Upper lobe of left lung (tissue), 6 donors: Measurements from ENCODE around the gene SLC35B4. TPM values are rescaled to one million over a fixed set of nuclear protein-coding genes. Genes with fewer than 3 reads are reported as not detected.

ENCODE experiments used
- ATAC-seq, 2 donors: fragments of 200-7000 bp; cut with Tn5 transposase; one replicate each; pipeline ENCODE4 v1.9.1; 2022; ENCODE audit warnings: mild to moderate bottlenecking in 2 of 2, moderate library complexity in 2 of 2; ENCODE audit not compliant: low FRiP score in 2 of 2
- DNase-seq, 2 donors: peaks; one replicate each; pipeline ENCODE4 v3.0.0-alpha.2; 2019 to 2020
- H3K27ac ChIP-seq, 4 donors: fragments of 200-600 bp; sonication (generic); one replicate each; pipeline ENCODE4 v1.5.1; 2016 to 2019
- H3K27me3 ChIP-seq, 4 donors: fragments of 200-600 bp; sonication (generic); one replicate each; pipeline ENCODE4 v1.5.1; 2017 to 2019
- H3K36me3 ChIP-seq, 4 donors: fragments of 200-600 bp; sonication (generic); one replicate each; pipeline ENCODE4 v1.5.1; 2016 to 2019
- H3K4me1 ChIP-seq, 4 donors: fragments of 200-600 bp; sonication (generic); one replicate each; pipeline ENCODE4 v1.5.1; 2018 to 2019
- H3K4me3 ChIP-seq, 4 donors: fragments of 200-600 bp; sonication (generic); one replicate each; pipeline ENCODE4 v1.5.1; 2017 to 2019; ENCODE audit warnings: mild to moderate bottlenecking in 2 of 4, moderate library complexity in 1 of 4
- H3K9me3 ChIP-seq, 4 donors: fragments of 200-600 bp; sonication (generic); one replicate each; pipeline ENCODE4 v1.5.1; 2018 to 2019
- EP300 ChIP-seq, 4 donors: sonication (generic); formaldehyde crosslinking; IDR thresholded peaks; one replicate each; pipeline ENCODE4 v1.5.1; 2017; ENCODE audit warnings: antibody characterized with exemption in 4 of 4, control low read depth in 2 of 4
- POLR2A ChIP-seq, 4 donors: fragments of 450-650 bp; IDR thresholded peaks; one replicate each; pipeline ENCODE4 v1.5.1; 2016 to 2017; ENCODE audit warnings: antibody characterized with exemption in 4 of 4, mild to moderate bottlenecking in 2 of 4
- POLR2AphosphoS5 ChIP-seq, 2 donors: sonication (generic); formaldehyde crosslinking; IDR thresholded peaks; one replicate each; pipeline ENCODE4 v1.5.1; 2017; ENCODE audit warnings: antibody characterized with exemption in 2 of 2
- WGBS, 2 donors: methylation state at CpG; one replicate each; pipeline ENCODE4 v1.1.5; 2017 to 2018; 5-methylcytosine and 5-hydroxymethylcytosine counted together
- total RNA-seq, 6 donors: library from RNA; depleted of rRNA in 4 of 6; stranded (reverse); fragments of >200 nt in 4 of 6; gene quantifications; one replicate each; pipeline versions ENCODE4 v1.1.0 to v1.2.1, GENCODE V29; 2016 to 2021
- TF ChIP-seq, protein P1 (sequence below), 6 experiments: fragments of 450-650 bp in 4 of 6; fragments of 200-600 bp in 2 of 6; sonication (generic) in 2 of 6; IDR thresholded peaks; one replicate each; pipeline ENCODE4 v1.5.1; 2016 to 2019; ENCODE audit warnings: antibody characterized with exemption in 6 of 6
- donor health status: DM: no; HTN: no; CAD: no; lungs with moderate emphysema.
- donor health status: DM: no; HTN: yes; CAD: no; lungs with severe emphysema.

The SLC35B4 gene
- total RNA-seq, 6 donors from 2014 or later, result 1.8 to 16.8 (median 11.2) TPM

DNA sequence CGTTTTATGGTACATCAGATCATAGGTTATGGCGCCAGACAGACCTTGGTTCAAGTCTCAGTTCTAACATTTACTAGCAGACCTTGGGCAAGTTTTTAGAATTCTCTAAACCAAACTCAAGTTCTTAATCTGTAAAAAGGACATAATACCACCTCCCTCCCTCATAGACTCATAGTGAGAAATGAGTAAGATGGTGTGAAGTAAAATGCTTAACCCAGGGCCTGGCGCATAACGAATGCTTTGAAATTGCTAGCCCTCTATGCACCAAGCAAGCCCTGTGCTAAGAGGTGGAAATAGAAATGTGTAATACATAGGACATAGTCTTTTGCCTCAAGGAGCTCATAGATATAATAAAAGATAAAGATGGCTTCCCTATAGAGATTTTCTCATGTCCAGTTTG is 17.7 kb upstream of the SLC35B4 start:
- Histone ChIP-seq H3K4me3 (no peak overlapping the region), H3K36me3 (no peaks in the 10 kb centered on the region), H3K27me3 (no peaks in the 10 kb centered on the region), H3K4me1 (no peaks in the 10 kb centered on the region), H3K9me3 (no peaks in the 10 kb centered on the region), H3K27ac (no peak overlapping the region)
- ATAC-seq (no peak), DNase-seq (no peak)
- 79 to 84% methylated on average over 4 of the region's 4 CpGs for WGBS, 2 donors
- TF ChIP-seq EP300 (IDR thresholded peaks at IDR 0.05) (no peak), POLR2A (IDR thresholded peaks at IDR 0.05) (no peak), POLR2AphosphoS5 (IDR thresholded peaks at IDR 0.05) (no peak)
- TF ChIP-seq, protein P1, sequence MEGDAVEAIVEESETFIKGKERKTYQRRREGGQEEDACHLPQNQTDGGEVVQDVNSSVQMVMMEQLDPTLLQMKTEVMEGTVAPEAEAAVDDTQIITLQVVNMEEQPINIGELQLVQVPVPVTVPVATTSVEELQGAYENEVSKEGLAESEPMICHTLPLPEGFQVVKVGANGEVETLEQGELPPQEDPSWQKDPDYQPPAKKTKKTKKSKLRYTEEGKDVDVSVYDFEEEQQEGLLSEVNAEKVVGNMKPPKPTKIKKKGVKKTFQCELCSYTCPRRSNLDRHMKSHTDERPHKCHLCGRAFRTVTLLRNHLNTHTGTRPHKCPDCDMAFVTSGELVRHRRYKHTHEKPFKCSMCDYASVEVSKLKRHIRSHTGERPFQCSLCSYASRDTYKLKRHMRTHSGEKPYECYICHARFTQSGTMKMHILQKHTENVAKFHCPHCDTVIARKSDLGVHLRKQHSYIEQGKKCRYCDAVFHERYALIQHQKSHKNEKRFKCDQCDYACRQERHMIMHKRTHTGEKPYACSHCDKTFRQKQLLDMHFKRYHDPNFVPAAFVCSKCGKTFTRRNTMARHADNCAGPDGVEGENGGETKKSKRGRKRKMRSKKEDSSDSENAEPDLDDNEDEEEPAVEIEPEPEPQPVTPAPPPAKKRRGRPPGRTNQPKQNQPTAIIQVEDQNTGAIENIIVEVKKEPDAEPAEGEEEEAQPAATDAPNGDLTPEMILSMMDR (IDR thresholded peaks at IDR 0.05), result no peak

DNA sequence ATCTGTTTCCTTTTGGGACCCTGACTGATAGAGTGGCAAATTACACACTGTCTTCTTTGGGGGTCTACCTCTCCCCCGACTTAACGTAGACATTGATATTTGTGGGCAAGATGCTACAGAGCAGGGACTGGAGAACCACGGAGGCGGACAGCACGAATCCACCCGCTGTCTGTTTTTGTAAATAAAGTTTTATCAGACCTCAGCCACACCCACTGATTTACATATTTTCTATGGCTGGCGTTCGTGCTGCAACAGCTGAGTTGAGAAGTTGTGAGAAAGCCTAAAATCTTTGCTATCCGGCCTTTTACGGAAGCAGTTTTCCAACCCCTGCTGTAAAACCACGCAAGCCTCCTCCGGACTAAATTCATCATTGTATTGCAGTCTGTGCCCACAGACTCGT is 17.2 kb upstream of the SLC35B4 start:
- WGBS, 2 donors, result 80 to 83% methylated on average over 13 of the region's 13 CpGs
- Histone ChIP-seq H3K36me3 (no peaks in the 10 kb centered on the region), H3K27me3 (no peaks in the 10 kb centered on the region), H3K27ac (no peak overlapping the region), H3K4me3 (no peak overlapping the region), H3K9me3 (no peaks in the 10 kb centered on the region), H3K4me1 (no peaks in the 10 kb centered on the region)
- ATAC-seq (no peak), DNase-seq (no peak)
- TF ChIP-seq, protein P1 (IDR thresholded peaks at IDR 0.05), result no peak

DNA sequence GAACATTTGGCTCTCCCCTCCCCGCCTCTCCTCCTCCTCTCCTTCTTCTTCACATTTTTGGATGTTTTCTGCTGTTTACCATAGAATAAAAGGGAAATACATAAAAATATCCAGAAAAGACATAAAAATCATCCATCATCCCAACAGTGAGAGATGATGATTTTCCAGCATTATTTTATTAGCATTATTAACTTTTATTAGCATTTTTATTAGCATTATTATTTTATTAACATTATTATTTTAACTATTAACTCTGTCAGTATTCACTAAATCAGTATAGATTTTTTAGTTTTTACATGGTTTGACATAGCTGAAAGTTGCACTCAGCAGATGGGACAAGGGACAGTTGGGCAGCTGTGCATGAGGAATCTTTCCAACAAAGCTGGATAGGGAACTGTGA is 16.2 kb upstream of the SLC35B4 start:
- Histone ChIP-seq H3K4me1 (no peaks in the 10 kb centered on the region), H3K27ac (no peak overlapping the region), H3K27me3 (no peaks in the 10 kb centered on the region), H3K36me3 (no peaks in the 10 kb centered on the region), H3K9me3 (no peaks in the 10 kb centered on the region), H3K4me3 (no peak overlapping the region)
- DNase-seq (no peak), ATAC-seq (no peak)
- TF ChIP-seq EP300 (IDR thresholded peaks at IDR 0.05) (no peak), POLR2AphosphoS5 (IDR thresholded peaks at IDR 0.05) (no peak), POLR2A (IDR thresholded peaks at IDR 0.05) (no peak)
- TF ChIP-seq, protein P1 (IDR thresholded peaks at IDR 0.05), result no peak
- WGBS, 2 donors, result 84 to 85% methylated on average over 1 of the region's 1 CpG

DNA sequence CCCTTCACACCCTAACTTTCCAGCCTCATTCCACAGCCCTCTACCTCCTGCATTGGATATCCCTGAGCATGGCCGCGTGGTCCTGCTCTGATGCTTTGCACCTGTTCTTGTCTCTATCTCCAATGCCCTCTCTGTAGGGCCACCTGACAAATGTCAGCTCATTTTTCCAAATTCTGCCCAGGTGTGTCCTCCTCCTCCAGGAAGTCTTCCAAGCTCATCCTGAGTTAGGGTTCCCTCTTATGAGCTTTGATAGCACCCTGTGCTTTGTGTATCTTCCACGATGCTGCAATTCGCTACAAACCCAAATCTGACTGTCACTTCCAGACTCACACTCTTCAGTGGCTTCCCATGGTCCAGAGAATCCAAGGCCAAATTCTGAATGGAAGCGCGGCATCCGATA is 14.7 kb upstream of the SLC35B4 start:
- ATAC-seq (no peak), DNase-seq (no peak)
- H3K4me3 ChIP-seq, result no peak overlapping the region
- no peaks in the 10 kb centered on the region for H3K27me3 ChIP-seq
- no peak overlapping the region for H3K27ac ChIP-seq
- no peaks in the 10 kb centered on the region for H3K9me3 ChIP-seq
- H3K4me1 ChIP-seq, result no peaks in the 10 kb centered on the region
- WGBS, 2 donors, result 94% methylated on average over 7 of the region's 7 CpGs
- TF ChIP-seq POLR2A (IDR thresholded peaks at IDR 0.05) (no peak), EP300 (IDR thresholded peaks at IDR 0.05) (no peak), POLR2AphosphoS5 (IDR thresholded peaks at IDR 0.05) (no peak)
- TF ChIP-seq, protein P1 (IDR thresholded peaks at IDR 0.05), result no peak
- no peaks in the 10 kb centered on the region for H3K36me3 ChIP-seq

DNA sequence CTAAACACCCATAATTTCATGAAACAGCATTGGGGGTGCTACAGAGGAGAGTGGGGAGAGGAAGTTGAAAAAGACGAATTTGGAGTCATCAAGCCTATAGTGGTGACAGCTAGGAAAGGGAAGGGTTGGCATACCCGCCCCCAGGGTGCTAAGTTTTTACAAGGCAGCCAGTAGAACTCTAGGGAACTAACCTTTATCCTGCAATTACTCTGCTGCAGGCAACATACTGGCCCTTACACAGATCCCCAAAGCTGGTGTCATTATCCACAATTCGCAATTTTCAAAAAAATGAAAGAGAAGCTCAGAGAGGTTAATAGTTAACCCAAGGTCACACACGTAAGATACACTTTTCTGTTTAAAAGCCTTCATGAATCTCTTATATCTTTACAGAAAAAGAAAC is 14.2 kb upstream of the SLC35B4 start:
- 68 to 77% methylated on average over 4 of the region's 4 CpGs for WGBS, 2 donors
- ATAC-seq, result no peak
- no peak for DNase-seq
- H3K4me3 ChIP-seq, result no peak overlapping the region
- no peaks in the 10 kb centered on the region for H3K4me1 ChIP-seq
- no peaks in the 10 kb centered on the region for H3K27me3 ChIP-seq
- TF ChIP-seq EP300 (IDR thresholded peaks at IDR 0.05) (no peak), POLR2A (IDR thresholded peaks at IDR 0.05) (no peak), POLR2AphosphoS5 (IDR thresholded peaks at IDR 0.05) (no peak)
- TF ChIP-seq, protein P1 (IDR thresholded peaks at IDR 0.05), result no peak
- H3K36me3 ChIP-seq, result no peaks in the 10 kb centered on the region
- no peaks in the 10 kb centered on the region for H3K9me3 ChIP-seq
- H3K27ac ChIP-seq, result no peak overlapping the region
